Astrocyte (in vitro differentiated cells and primary cell): ENCODE measurements around the gene PYHIN1.

Source experiments
- CTCF ChIP-seq: IDR thresholded peaks from 2 replicates; pipeline ENCODE4 v1.5.1; 2011; ENCODE audit warnings: low read depth, mild to moderate bottlenecking, inconsistent platforms, low read length, moderate library complexity; ENCODE audit not compliant: insufficient read depth
- EZH2 ChIP-seq: IDR thresholded peaks from 2 replicates; pipeline ENCODE4 v1.6.1; 2012; ENCODE audit warnings: mild to moderate bottlenecking, low read length, inconsistent platforms; ENCODE audit not compliant: insufficient read depth

GRCh38 chr1:158942490-158942889 lies 11.1 kb downstream of the PYHIN1 start:
- no peak for TF ChIP-seq CTCF
- no peak for TF ChIP-seq EZH2
